IPS-20b (cell line): ENCODE measurements around the gene FHIT.
"Not testable (repeated sequence)": the region's sequence is repeated elsewhere in the genome, so short reads cannot be mapped to it uniquely, and the experiment has no call there.

Experiments
- H3K27ac ChIP-seq: one replicate; pipeline ENCODE4 v1.5.1; 2013; ENCODE audit warnings: low read length
- H3K27me3 ChIP-seq: 2 replicates; pipeline ENCODE4 v1.6.1; 2013; ENCODE audit warnings: mild to moderate bottlenecking, low read length, inconsistent platforms; ENCODE audit not compliant: insufficient read depth
- H3K36me3 ChIP-seq: 2 replicates; pipeline ENCODE4 v1.6.1; 2013; ENCODE audit warnings: low read depth, mild to moderate bottlenecking, inconsistent platforms, low read length, moderate library complexity; ENCODE audit not compliant: insufficient read depth
- H3K4me1 ChIP-seq: 2 replicates; pipeline ENCODE4 v1.6.1; 2013; ENCODE audit warnings: mild to moderate bottlenecking, control low read depth, inconsistent platforms, low read length, moderate library complexity; ENCODE audit not compliant: insufficient read depth
- H3K4me3 ChIP-seq: 2 replicates; pipeline ENCODE4 v1.5.1; 2013; ENCODE audit warnings: mild to moderate bottlenecking, low read length, inconsistent platforms
- H3K9ac ChIP-seq: 2 replicates; pipeline ENCODE4 v1.6.1; 2013; ENCODE audit warnings: low read depth, mild to moderate bottlenecking, inconsistent platforms, low read length, moderate library complexity
- H3K9me3 ChIP-seq: 2 replicates; pipeline ENCODE4 v1.6.1; 2013; ENCODE audit warnings: mild to moderate bottlenecking, low read depth, low read length, inconsistent platforms; ENCODE audit not compliant: insufficient read depth

Gene FHIT

GRCh38 chr3:60909526-60909925 is 341.7 kb downstream of the FHIT start:
- no peak overlapping the region for H3K9ac ChIP-seq
- H3K36me3 ChIP-seq, result no peaks in the 10 kb centered on the region
- no peak overlapping the region for H3K27ac ChIP-seq
- H3K27me3 ChIP-seq, result no peaks in the 10 kb centered on the region
- no peaks in the 10 kb centered on the region for H3K4me1 ChIP-seq
- peaks cover 5% of the 10 kb centered on the region; the same call in 1 of the 2 replicates for H3K9me3 ChIP-seq
- H3K4me3 ChIP-seq, result no peak overlapping the region

GRCh38 chr3:60906283-60906682 is 345.0 kb downstream of the FHIT start:
- Histone ChIP-seq H3K27ac (no peak overlapping the region), H3K9ac (no peak overlapping the region), H3K27me3 (no peaks in the 10 kb centered on the region), H3K4me1 (no peaks in the 10 kb centered on the region), H3K4me3 (no peak overlapping the region), H3K9me3 (no peaks in the 10 kb centered on the region), H3K36me3 (no peaks in the 10 kb centered on the region)

GRCh38 chr3:60898321-60898720 is 352.9 kb downstream of the FHIT start:
- no peak overlapping the region for H3K4me3 ChIP-seq
- no peaks in the 10 kb centered on the region for H3K9me3 ChIP-seq
- H3K36me3 ChIP-seq, result no peaks in the 10 kb centered on the region
- no peaks in the 10 kb centered on the region; the same call in 1 of the 2 replicates for H3K4me1 ChIP-seq
- H3K9ac ChIP-seq, result no peak overlapping the region
- H3K27ac ChIP-seq, result no peak overlapping the region
- H3K27me3 ChIP-seq, result no peaks in the 10 kb centered on the region

DNA sequence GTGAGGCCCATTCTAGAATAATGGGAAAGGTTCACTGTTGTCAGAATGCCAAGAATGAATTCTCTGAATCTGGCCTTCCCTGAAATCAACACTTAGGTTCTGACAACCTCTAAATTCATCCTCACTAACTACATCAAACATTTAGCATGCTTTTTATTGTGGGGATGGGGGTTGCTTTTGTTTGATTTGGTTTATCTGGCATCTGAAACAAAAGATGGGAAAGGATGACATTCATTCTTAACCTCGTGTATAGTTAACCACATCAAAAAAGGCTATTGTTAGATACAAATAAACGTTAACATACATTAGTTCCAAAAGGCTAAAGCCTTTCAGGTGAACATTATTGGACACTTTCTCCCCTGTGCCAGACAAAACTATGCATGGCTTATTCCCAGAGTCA is 357.3 kb downstream of the FHIT start:
- Histone ChIP-seq H3K27ac (no peak overlapping the region), H3K4me1 (no peaks in the 10 kb centered on the region; the same call in 1 of the 2 replicates), H3K9ac (no peak overlapping the region), H3K36me3 (no peaks in the 10 kb centered on the region), H3K4me3 (no peak overlapping the region), H3K27me3 (no peaks in the 10 kb centered on the region), H3K9me3 (no peaks in the 10 kb centered on the region)

- H3K9ac ChIP-seq, result no peak overlapping the region
- peaks cover 10% of the 10 kb centered on the region; the same call in 1 of the 2 replicates for H3K4me1 ChIP-seq
- H3K27me3 ChIP-seq, result no peaks in the 10 kb centered on the region
These were observed 361.0 kb downstream of the FHIT start for GRCh38 chr3:60890226-60890625.

GRCh38 chr3:60888952-60889351 is 362.3 kb downstream of the FHIT start:
- not testable (repeated sequence) for H3K4me3 ChIP-seq, H3K9me3 ChIP-seq, H3K36me3 ChIP-seq, H3K9ac ChIP-seq, H3K27ac ChIP-seq, H3K27me3 ChIP-seq
- peaks cover 10% of the 10 kb centered on the region; the same call in 1 of the 2 replicates for H3K4me1 ChIP-seq

More at GRCh38 chr3:60890226-60890625, 361.0 kb downstream of the FHIT start:
- H3K9me3 ChIP-seq, result no peaks in the 10 kb centered on the region
- no peak overlapping the region for H3K27ac ChIP-seq
- H3K36me3 ChIP-seq, result no peaks in the 10 kb centered on the region
- no peak overlapping the region for H3K4me3 ChIP-seq

DNA sequence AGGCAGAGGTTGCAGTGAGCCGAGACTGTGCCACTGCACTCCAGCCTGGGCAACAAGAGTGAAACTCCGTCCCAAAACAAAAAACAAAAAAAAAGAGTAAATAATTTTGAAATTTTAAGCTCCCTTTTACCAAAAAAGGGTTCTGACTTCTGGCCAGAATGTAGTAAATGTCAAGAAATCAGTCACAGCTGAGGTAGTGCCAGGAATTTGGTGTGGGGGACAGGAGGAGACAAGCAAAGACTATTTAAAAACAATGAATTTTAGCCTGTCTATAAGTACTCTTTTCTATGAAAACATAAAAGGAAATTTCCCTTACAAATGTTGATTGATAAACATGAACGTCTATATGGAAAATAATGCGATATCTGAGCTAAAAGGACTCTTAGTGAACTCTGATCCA is 363.7 kb downstream of the FHIT start:
- Histone ChIP-seq H3K27me3 (no peaks in the 10 kb centered on the region), H3K36me3 (no peaks in the 10 kb centered on the region), H3K27ac (no peak overlapping the region), H3K9ac (no peak overlapping the region), H3K4me1 (peaks cover 10% of the 10 kb centered on the region; the same call in 1 of the 2 replicates), H3K4me3 (no peak overlapping the region), H3K9me3 (no peaks in the 10 kb centered on the region)

DNA sequence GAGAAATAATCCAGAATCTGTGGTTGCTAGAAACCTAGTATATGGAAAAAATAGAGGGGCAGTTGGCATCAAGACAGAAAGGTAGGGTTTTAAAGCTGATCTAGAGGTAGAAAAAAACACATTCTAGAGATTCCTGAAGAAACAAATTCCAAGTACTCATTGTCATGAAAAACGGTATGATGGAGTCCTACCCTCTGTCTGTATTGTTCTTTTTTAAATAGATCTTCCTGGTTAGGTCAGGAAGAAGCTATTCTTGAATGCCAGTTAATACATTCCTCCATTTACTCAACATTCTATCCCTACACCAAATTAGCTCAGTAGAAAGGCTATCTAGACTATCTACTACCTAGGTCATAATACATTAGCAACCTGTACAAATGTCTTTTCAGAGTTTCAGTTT is 364.7 kb downstream of the FHIT start:
- Histone ChIP-seq H3K27me3 (no peaks in the 10 kb centered on the region), H3K9ac (no peak overlapping the region), H3K36me3 (no peaks in the 10 kb centered on the region), H3K9me3 (no peaks in the 10 kb centered on the region), H3K27ac (no peak overlapping the region), H3K4me3 (peak overlapping the region; percentile 27), H3K4me1 (peaks cover 10% of the 10 kb centered on the region; the same call in 1 of the 2 replicates)

GRCh38 chr3:60884005-60884404 is 367.2 kb downstream of the FHIT start:
- Histone ChIP-seq H3K27ac (no peak overlapping the region), H3K9ac (no peak overlapping the region), H3K4me3 (no peak overlapping the region), H3K9me3 (0 out of 2 replicates have a peak, but pooled peaks cover 4% of the 10 kb centered on the region), H3K27me3 (no peaks in the 10 kb centered on the region), H3K4me1 (peaks cover 10% of the 10 kb centered on the region; the same call in 1 of the 2 replicates), H3K36me3 (no peaks in the 10 kb centered on the region)

GRCh38 chr3:60877188-60877587 is 374.1 kb downstream of the FHIT start:
- Histone ChIP-seq H3K27me3 (no peaks in the 10 kb centered on the region), H3K9me3 (0 out of 2 replicates have a peak, but pooled peaks cover 4% of the 10 kb centered on the region), H3K4me1 (no peaks in the 10 kb centered on the region), H3K36me3 (no peaks in the 10 kb centered on the region), H3K4me3 (no peak overlapping the region), H3K27ac (no peak overlapping the region), H3K9ac (no peak overlapping the region)

DNA sequence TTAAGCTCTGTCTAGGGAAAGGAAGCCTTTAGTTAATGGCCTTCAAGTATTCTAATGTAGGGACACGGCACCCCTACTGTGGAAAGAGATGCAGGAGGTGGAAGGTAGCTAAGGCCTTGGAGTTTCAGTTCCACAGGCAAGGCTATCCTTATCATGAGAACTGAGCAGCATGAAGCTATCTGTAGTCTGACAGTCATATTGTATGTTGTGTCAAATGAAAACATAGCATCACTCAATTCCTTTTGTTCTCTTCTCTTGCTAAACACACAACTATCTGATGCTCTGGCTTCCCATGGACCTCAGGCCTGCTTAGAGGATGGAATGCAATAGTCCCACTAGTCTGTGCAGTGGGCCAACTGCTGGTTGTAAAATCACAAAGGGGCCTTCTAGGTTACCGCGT is 380.9 kb downstream of the FHIT start:
- no peaks in the 10 kb centered on the region for H3K36me3 ChIP-seq
- H3K4me1 ChIP-seq, result no peaks in the 10 kb centered on the region
- H3K4me3 ChIP-seq, result no peak overlapping the region
- H3K9me3 ChIP-seq, result peaks cover 8% of the 10 kb centered on the region; the same call in 1 of the 2 replicates
- no peak overlapping the region for H3K9ac ChIP-seq
- H3K27me3 ChIP-seq, result no peaks in the 10 kb centered on the region
- no peak overlapping the region for H3K27ac ChIP-seq

- H3K9ac ChIP-seq, result no peak overlapping the region
- no peak overlapping the region for H3K27ac ChIP-seq
- no peaks in the 10 kb centered on the region for H3K4me1 ChIP-seq
- H3K4me3 ChIP-seq, result no peak overlapping the region
- H3K36me3 ChIP-seq, result no peaks in the 10 kb centered on the region
- H3K27me3 ChIP-seq, result no peaks in the 10 kb centered on the region
- H3K9me3 ChIP-seq, result peaks cover 8% of the 10 kb centered on the region; the same call in 1 of the 2 replicates
These were observed 384.1 kb downstream of the FHIT start for GRCh38 chr3:60867200-60867599.
